IMR-90 (cell line): Measurements from ENCODE around the gene PSMB3. TPM values are rescaled to one million over a fixed set of nuclear protein-coding genes. Genes with fewer than 3 reads are reported as not detected.
"Not testable (repeated sequence)": the region's sequence is repeated elsewhere in the genome, so short reads cannot be mapped to it uniquely, and the experiment has no call there.

Experiments used
- ATAC-seq: fragments of 200-7000 bp; cut with Tn5 transposase; 2 replicates; pipeline ENCODE4 v1.9.1; 2020; ENCODE audit warnings: low read depth, mild to moderate bottlenecking, moderate library complexity
- BruUV-seq: library from RNA; stranded (reverse); fragments of 400-500 nt; replicated peaks from 2 replicates; lab custom pipeline; 2021; lab: Mats Ljungman, UMichigan
- CTCF ChIA-PET: fragments of 300-600 bp; formaldehyde crosslinking; extraction: SDS; loops from one replicate; lab custom pipeline; 2021; ENCODE audit warnings: antibody characterized with exemption; lab: Yijun Ruan, JAX
- POLR2A ChIA-PET: fragments of 300-600 bp; sonication (Branson Sonifier 250); formaldehyde crosslinking; loops from one replicate; lab custom pipeline; 2022; ENCODE audit warnings: antibody characterized with exemption; ENCODE audit not compliant: unreplicated experiment; lab: Charles Lee
- DNase-seq: peaks from one replicate; pipeline ENCODE4 v3.0.0; 2013
- H2AFZ ChIP-seq: replicated peaks from 2 replicates; pipeline ENCODE3; 2013; ENCODE audit warnings: low read length, mild to moderate bottlenecking; ENCODE audit not compliant: poor library complexity
- H2AK5ac ChIP-seq: 2 replicates; pipeline ENCODE4 v1.6.1; 2013; ENCODE audit warnings: low read depth, low read length, inconsistent platforms
- H2AK9ac ChIP-seq: replicated peaks from 2 replicates; pipeline ENCODE3; 2013; ENCODE audit warnings: mild to moderate bottlenecking, low read depth, low read length, moderate library complexity; ENCODE audit not compliant: poor library complexity
- H2BK120ac ChIP-seq: 2 replicates; pipeline ENCODE4 v1.6.1; 2013; ENCODE audit warnings: low read depth, low read length, inconsistent platforms
- H2BK15ac ChIP-seq: 3 replicates; pipeline ENCODE4 v1.6.1; 2013; ENCODE audit warnings: low read depth, low read length, inconsistent platforms
- H2BK20ac ChIP-seq: 2 replicates; pipeline ENCODE4 v1.6.1; 2013; ENCODE audit warnings: low read depth, mild to moderate bottlenecking, inconsistent platforms, low read length, moderate library complexity
- H2BK5ac ChIP-seq: 2 replicates; pipeline ENCODE4 v1.6.1; 2013; ENCODE audit warnings: mild to moderate bottlenecking, low read depth, low read length, inconsistent platforms; ENCODE audit not compliant: poor library complexity, severe bottlenecking
- H3K14ac ChIP-seq: replicated peaks from 2 replicates; pipeline ENCODE4 v1.6.1; 2013; ENCODE audit warnings: low read depth, low read length, inconsistent platforms
- H3K18ac ChIP-seq: 2 replicates; pipeline ENCODE4 v1.6.1; 2013; ENCODE audit warnings: low read depth, low read length, control low read depth
- H3K23ac ChIP-seq: 2 replicates; pipeline ENCODE4 v1.6.1; 2013; ENCODE audit warnings: low read depth, low read length, inconsistent platforms
- H3K27ac ChIP-seq: 2 replicates; pipeline ENCODE4 v1.5.1; 2013; ENCODE audit warnings: mild to moderate bottlenecking, control low read depth, low read length; ENCODE audit not compliant: insufficient read depth
- H3K27me3 ChIP-seq: 2 replicates; pipeline ENCODE4 v1.6.1; 2013; ENCODE audit warnings: low read length; ENCODE audit not compliant: control insufficient read depth, insufficient read depth
- H3K36me3 ChIP-seq: 2 replicates; pipeline ENCODE4 v1.6.1; 2013; ENCODE audit warnings: low read length, mixed read lengths; ENCODE audit not compliant: control insufficient read depth, insufficient read depth
- H3K4ac ChIP-seq: 2 replicates; pipeline ENCODE4 v1.6.1; 2013; ENCODE audit warnings: low read depth, low read length, inconsistent platforms
- H3K4me1 ChIP-seq: 2 replicates; pipeline ENCODE4 v1.6.1; 2013; ENCODE audit warnings: low read length, mixed read lengths; ENCODE audit not compliant: control insufficient read depth, insufficient read depth
- H3K4me2 ChIP-seq: 2 replicates; pipeline ENCODE4 v1.6.1; 2013; ENCODE audit warnings: low read depth, mild to moderate bottlenecking, control low read depth, low read length, moderate library complexity
- H3K4me3 ChIP-seq: 2 replicates; pipeline ENCODE4 v1.5.1; 2013; ENCODE audit warnings: low read depth, mild to moderate bottlenecking, control low read depth, low read length, moderate library complexity; ENCODE audit not compliant: insufficient read depth
- H3K56ac ChIP-seq: 2 replicates; pipeline ENCODE4 v1.6.1; 2013; ENCODE audit warnings: low read length, inconsistent platforms; ENCODE audit not compliant: insufficient read depth; ENCODE audit errors: extremely low read depth
- H3K79me1 ChIP-seq, 2 experiments: 2 replicates each; pipeline ENCODE4 v1.6.1; 2013; ENCODE audit warnings: low read length in 2 of 2, inconsistent platforms in 1 of 2, low read depth in 1 of 2
- H3K9ac ChIP-seq: 2 replicates; pipeline ENCODE4 v1.6.1; 2013; ENCODE audit warnings: low read depth, low read length, control low read depth
- H3K9me1 ChIP-seq: 2 replicates; pipeline ENCODE4 v1.6.1; 2013; ENCODE audit warnings: low read length, inconsistent platforms; ENCODE audit not compliant: insufficient read depth
- H3K9me3 ChIP-seq: 2 replicates; pipeline ENCODE4 v1.6.1; 2013; ENCODE audit warnings: low read length; ENCODE audit not compliant: control insufficient read depth, insufficient read depth
- H4K20me1 ChIP-seq: 2 replicates; pipeline ENCODE4 v1.6.1; 2013; ENCODE audit warnings: low read length, inconsistent platforms; ENCODE audit not compliant: insufficient read depth
- H4K5ac ChIP-seq: 2 replicates; pipeline ENCODE4 v1.6.1; 2013; ENCODE audit warnings: mild to moderate bottlenecking, low read depth, low read length, control low read depth
- H4K8ac ChIP-seq, 2 experiments: 2 replicates each; pipeline ENCODE4 v1.6.1; 2013; ENCODE audit warnings: low read depth in 2 of 2, low read length in 2 of 2, control low read depth in 1 of 2, inconsistent platforms in 1 of 2
- H4K91ac ChIP-seq: 2 replicates; pipeline ENCODE4 v1.6.1; 2013; ENCODE audit warnings: low read depth, low read length, inconsistent platforms; ENCODE audit not compliant: insufficient read depth
- WGBS, 2 experiments: methylation state at CpG; one replicate each; pipeline versions ENCODE4 v1.1.5 to v1.1.7; 2013; ENCODE audit warnings: missing lambda C conversion rate in 2 of 2; ENCODE audit not compliant: insufficient read length in 1 of 2; ENCODE audit errors: extremely low coverage in 2 of 2; 5-methylcytosine and 5-hydroxymethylcytosine counted together
- dilution Hi-C: fragments of 300-500 bp; cut with HindIII; formaldehyde crosslinking; loops from one replicate; pipeline ENCODE4 v1.14.3; 2018; ENCODE audit warnings: low sequenced_read_pairs; ENCODE audit not compliant: unreplicated experiment
- in situ Hi-C: fragments of 300-500 bp; cut with MboI; formaldehyde crosslinking; loops from 3 replicates; pipeline ENCODE4 v1.14.3; 2019; ENCODE audit warnings: low sequenced_read_pairs, inconsistent platforms, mixed read lengths
- intact Hi-C: fragments of 100-400 bp; cut with micrococcal nuclease; formaldehyde crosslinking; loops from 2 replicates; pipeline ENCODE4 v1.10.0; 2022
- polyA plus RNA-seq, 3 experiments: library from polyadenylated mRNA; depleted of rRNA; stranded (reverse); fragments of >200 nt; gene quantifications; 2 replicates each; pipeline ENCODE4 v1.2.3, GENCODE V29; 2012; ENCODE audit warnings: low replicate concordance in 1 of 3
- total RNA-seq: library from RNA; depleted of rRNA; stranded (reverse); fragments of >200 nt; gene quantifications from 2 replicates; pipeline ENCODE4 v1.2.3, GENCODE V29; 2012

The PSMB3 gene
- total and polyA plus RNA-seq, 2 of the 4 experiments (the other 2 are of a cell fraction), result 480 to 828 TPM

DNA sequence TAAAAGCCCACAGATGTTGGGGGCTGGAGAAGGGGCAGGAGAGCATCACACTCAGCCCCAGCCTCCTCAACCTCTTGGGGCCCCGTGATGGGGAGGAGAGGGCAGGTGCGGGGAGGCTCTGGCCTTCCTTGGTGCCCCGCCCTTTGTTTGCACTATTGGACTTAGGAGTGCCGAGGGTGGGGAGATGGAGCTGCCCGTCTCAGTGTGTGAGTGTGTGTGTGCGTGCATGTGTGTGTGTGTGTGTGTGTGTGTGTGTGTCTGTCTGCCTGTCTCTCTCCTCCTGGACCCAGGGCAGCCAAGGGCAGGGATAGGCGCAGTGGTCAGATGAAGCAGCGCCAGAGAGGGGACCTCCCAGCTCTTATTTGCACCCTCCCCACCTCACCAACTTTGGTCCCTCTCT is 26.4 kb upstream of the PSMB3 start:
- BruUV-seq, CTCF ChIA-PET, H3K4me1 ChIP-seq, ATAC-seq, H3K27ac ChIP-seq, H2AK9ac ChIP-seq, intact Hi-C loops, H3K4ac ChIP-seq, dilution Hi-C loops, H3K9me3 ChIP-seq, H3K4me2 ChIP-seq, H2AK5ac ChIP-seq, H3K14ac ChIP-seq, H3K23ac ChIP-seq, H3K9ac ChIP-seq, H2BK120ac ChIP-seq, H4K91ac ChIP-seq, H3K4me3 ChIP-seq, H3K27me3 ChIP-seq, H3K18ac ChIP-seq, H2BK20ac ChIP-seq, H2AFZ ChIP-seq, H2BK5ac ChIP-seq, H4K20me1 ChIP-seq, H2BK15ac ChIP-seq, DNase-seq, H4K5ac ChIP-seq, in situ Hi-C loops, H4K8ac ChIP-seq, POLR2A ChIA-PET, H3K56ac ChIP-seq: not testable (repeated sequence)
- WGBS, 2 experiments, result no CpG with 5 or more reads among the region's 8 CpGs
- Histone ChIP-seq H3K9me1 (0 out of 2 replicates have a peak, but pooled peaks cover 11% of the 10 kb centered on the region), H3K79me1 (peaks cover 7 to 17% of the 10 kb centered on the region in 2 experiments; a peak in 3 of 4 replicates), H3K36me3 (peaks cover 22% of the 10 kb centered on the region)
